Neutrophil (primary cell): Measurements from ENCODE around the gene CPNE4.
"Not testable (repeated sequence)": the region's sequence is repeated elsewhere in the genome, so short reads cannot be mapped to it uniquely, and the experiment has no call there.

ENCODE experiments used
- H3K27ac ChIP-seq: fragments of 200-600 bp; sonication (generic); 2 replicates; pipeline ENCODE4 v1.5.1; 2016; ENCODE audit warnings: mild to moderate bottlenecking, moderate library complexity
- H3K27me3 ChIP-seq: fragments of 200-600 bp; sonication (generic); 2 replicates; pipeline ENCODE4 v1.6.0; 2016; ENCODE audit warnings: mild to moderate bottlenecking
- H3K36me3 ChIP-seq: fragments of 200-600 bp; sonication (generic); 2 replicates; pipeline ENCODE4 v1.5.1; 2017
- H3K4me1 ChIP-seq, 2 experiments: fragments of 200-600 bp in 1 of 2; sonication (generic) in 1 of 2; 1 replicate in 1 of 2; 2 replicates in 1 of 2; pipeline versions ENCODE4 v1.5.1 to v1.6.1; 2013 to 2016; ENCODE audit warnings: low read depth in 1 of 2, low read length in 1 of 2, mild to moderate bottlenecking in 1 of 2, moderate library complexity in 1 of 2; ENCODE audit not compliant: control insufficient read depth in 1 of 2, insufficient read depth in 1 of 2
- H3K4me3 ChIP-seq, 2 experiments: fragments of 200-600 bp in 1 of 2; sonication (generic) in 1 of 2; 1 replicate in 1 of 2; 2 replicates in 1 of 2; pipeline ENCODE4 v1.5.1; 2013 to 2016; ENCODE audit warnings: low read depth in 1 of 2, low read length in 1 of 2, mild to moderate bottlenecking in 1 of 2, moderate library complexity in 1 of 2
- H3K9me3 ChIP-seq: fragments of 200-600 bp; sonication (generic); 2 replicates; pipeline ENCODE4 v1.5.1; 2016
- CTCF ChIP-seq: fragments of 200-600 bp; sonication (generic); IDR thresholded peaks from 2 replicates; pipeline ENCODE4 v1.5.1; 2016; ENCODE audit warnings: antibody characterized with exemption

Gene CPNE4

GRCh38 chr3:131976448-131976847 is 58.4 kb downstream of the CPNE4 start:
- no peaks in the 10 kb centered on the region for H3K36me3 ChIP-seq
- H3K27me3 ChIP-seq, result peaks cover 5% of the 10 kb centered on the region
- H3K27ac ChIP-seq, result no peak overlapping the region
- H3K4me1 ChIP-seq, result no peaks in the 10 kb centered on the region
- H3K9me3 ChIP-seq, result no peaks in the 10 kb centered on the region
- TF ChIP-seq CTCF, result no peak
- H3K4me3 ChIP-seq, result no peak overlapping the region

- no peaks in the 10 kb centered on the region for H3K9me3 ChIP-seq
- no peak for TF ChIP-seq CTCF
- no peak overlapping the region for H3K27ac ChIP-seq
- peaks cover 5% of the 10 kb centered on the region for H3K27me3 ChIP-seq
- H3K36me3 ChIP-seq, result no peaks in the 10 kb centered on the region
- no peak overlapping the region for H3K4me3 ChIP-seq
- H3K4me1 ChIP-seq, result no peaks in the 10 kb centered on the region
These were observed 59.8 kb downstream of the CPNE4 start for GRCh38 chr3:131975047-131975446.

- no peak overlapping the region for H3K4me3 ChIP-seq
- no peak overlapping the region for H3K27ac ChIP-seq
- H3K4me1 ChIP-seq, result no peaks in the 10 kb centered on the region
- H3K27me3 ChIP-seq, result peaks cover 5% of the 10 kb centered on the region
- no peaks in the 10 kb centered on the region for H3K36me3 ChIP-seq
- no peaks in the 10 kb centered on the region for H3K9me3 ChIP-seq
- TF ChIP-seq CTCF, result no peak
These were observed 61.1 kb downstream of the CPNE4 start for GRCh38 chr3:131973731-131974130.

GRCh38 chr3:131972550-131972949 is 62.3 kb downstream of the CPNE4 start:
- Histone ChIP-seq H3K9me3 (no peaks in the 10 kb centered on the region), H3K4me1 (no peaks in the 10 kb centered on the region), H3K27me3 (peaks cover 5% of the 10 kb centered on the region), H3K36me3 (no peaks in the 10 kb centered on the region), H3K27ac (no peak overlapping the region), H3K4me3 (no peak overlapping the region)
- TF ChIP-seq CTCF, result no peak

GRCh38 chr3:131972091-131972490 is 62.7 kb downstream of the CPNE4 start:
- H3K36me3 ChIP-seq, result no peaks in the 10 kb centered on the region
- no peaks in the 10 kb centered on the region for H3K4me1 ChIP-seq
- TF ChIP-seq CTCF, result no peak
- peaks cover 5% of the 10 kb centered on the region for H3K27me3 ChIP-seq
- H3K9me3 ChIP-seq, result no peaks in the 10 kb centered on the region
- H3K27ac ChIP-seq, result no peak overlapping the region
- H3K4me3 ChIP-seq, result no peak overlapping the region

- H3K36me3 ChIP-seq, result not testable (repeated sequence)
These were observed 71.4 kb downstream of the CPNE4 start for GRCh38 chr3:131963442-131963841.

More at GRCh38 chr3:131963442-131963841, 71.4 kb downstream of the CPNE4 start:
- H3K9me3 ChIP-seq, H3K4me1 ChIP-seq, H3K27me3 ChIP-seq, H3K27ac ChIP-seq, H3K4me3 ChIP-seq: not testable (repeated sequence)
